ENCODE measurements around the gene SDK1.

The SDK1 gene

DNA sequence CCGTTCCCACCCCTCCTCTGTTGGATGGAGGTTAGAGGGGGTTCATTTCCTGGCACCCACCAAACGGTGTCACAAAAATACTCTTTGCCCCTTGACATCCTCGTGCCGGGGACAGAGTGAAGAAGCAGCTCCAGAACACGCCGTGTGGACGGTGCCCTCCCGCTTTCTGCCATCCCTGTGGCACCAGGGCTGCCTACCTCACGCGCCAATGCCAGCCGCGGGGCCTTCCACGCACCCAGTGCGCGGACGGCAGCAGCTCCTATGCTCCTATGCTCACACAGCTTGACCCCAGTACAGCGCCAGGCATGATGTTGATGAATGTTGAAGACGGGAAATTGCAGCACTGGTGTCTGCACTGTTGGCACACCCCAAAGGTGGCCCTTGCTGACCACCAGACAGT is 873.8 kb downstream of the SDK1 start:
- no peak for DNase-seq

DNA sequence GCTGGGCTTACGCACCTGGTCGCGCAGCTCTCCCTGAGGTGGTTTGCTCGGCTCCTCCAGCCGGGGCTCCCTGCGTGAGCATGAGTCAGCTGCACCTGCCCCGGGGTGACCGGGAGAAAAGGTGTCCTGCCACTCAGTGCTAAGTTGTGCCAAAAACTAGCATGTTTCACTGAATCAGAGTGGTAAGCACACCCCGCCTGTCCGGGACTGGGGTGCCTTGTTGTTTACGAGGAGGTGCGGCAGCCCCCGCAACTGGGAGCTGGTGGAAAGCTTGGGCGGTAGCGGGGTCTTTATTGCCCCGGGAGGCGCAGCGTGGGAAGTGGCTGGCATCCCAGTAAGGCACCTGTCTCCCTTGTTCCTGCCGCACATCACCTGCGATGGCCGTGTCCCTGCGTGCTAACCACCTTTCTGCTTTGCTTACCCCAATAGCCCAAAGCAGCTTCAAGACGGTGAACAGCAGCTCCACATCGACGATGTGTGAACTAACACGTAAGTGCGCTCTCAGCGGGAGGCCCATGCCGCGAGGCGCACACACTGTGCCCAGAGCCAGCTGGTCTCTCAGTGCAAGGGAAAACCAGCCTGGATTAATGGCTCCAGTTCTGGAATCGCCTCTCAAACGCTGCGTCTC is 874.4 kb downstream of the SDK1 start:
- no peak for DNase-seq

DNA sequence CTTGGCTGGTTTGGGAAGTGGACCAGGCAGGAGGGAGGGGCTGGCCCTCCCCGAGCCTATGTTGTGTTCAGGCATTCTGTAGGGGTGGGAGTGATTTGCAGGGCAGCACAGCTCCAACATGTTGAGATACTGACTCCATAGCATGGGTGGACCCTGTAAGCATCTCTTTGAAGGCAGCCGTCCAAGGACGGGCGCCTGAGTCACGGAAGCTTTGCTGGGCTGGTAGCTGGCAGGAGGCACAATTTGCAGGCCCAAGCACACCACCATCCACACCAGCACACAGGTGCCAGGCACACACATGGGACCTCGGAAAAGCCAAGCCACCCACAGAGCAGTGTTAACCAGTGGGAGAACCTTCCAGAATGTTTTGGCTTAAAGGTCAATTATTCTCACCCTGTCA is 875.9 kb downstream of the SDK1 start:
- DNase-seq, result no peak

DNA sequence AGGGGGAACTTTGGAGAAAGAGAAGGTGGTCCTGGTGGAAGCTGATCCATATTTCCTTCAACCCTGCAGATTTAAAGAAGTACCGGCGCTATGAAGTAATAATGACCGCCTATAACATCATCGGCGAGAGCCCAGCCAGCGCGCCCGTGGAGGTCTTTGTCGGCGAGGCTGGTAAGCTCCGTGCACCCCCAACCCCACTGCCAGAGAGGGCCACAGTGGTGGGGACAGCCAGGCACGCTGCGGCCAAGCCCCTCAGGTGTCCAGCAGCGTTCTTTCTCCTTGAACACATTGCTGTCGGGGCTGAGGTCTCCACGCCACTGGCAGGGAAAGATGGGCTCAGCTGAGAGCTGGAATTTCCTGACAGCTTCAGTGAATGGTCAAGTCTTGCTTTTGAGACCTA is 877.4 kb downstream of the SDK1 start:
- no peak for DNase-seq

DNA sequence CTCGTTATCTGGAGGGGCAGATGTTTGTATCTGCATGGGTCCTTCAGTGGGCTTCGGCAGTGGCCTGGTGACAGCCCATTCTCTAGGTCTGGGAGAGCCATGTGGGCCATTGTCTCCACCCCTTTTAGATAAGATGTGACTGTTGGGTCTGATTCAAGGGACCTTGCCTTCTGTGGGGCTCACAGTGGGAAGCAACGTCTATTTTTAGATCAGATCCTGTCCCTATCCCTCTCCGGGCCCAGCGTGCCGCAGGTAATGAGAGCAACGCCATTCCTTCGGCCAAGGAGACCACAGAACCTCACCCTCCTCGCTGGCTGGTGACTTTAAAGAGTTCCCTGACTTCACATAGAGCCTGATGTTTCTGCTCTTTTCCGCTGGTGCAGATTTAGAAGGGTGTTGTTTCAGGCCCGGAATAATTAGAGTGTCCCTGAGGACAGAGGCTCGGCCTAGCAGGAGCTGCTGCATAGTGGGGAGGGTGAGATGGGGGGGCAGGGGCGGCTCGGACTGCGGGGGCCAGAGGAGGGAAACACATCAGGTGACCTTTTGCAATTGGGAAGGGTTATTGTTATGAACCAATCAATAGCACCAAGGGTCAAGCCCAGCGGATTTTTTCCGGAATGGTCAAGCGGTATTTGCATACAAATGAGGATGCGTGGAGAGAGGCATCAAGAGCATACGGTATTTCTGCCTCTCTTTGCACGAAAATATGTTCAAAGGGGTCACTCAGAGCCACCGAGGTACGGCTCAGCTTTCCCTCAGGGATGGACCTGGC is 878.0 kb downstream of the SDK1 start:
- no peak for DNase-seq

DNA sequence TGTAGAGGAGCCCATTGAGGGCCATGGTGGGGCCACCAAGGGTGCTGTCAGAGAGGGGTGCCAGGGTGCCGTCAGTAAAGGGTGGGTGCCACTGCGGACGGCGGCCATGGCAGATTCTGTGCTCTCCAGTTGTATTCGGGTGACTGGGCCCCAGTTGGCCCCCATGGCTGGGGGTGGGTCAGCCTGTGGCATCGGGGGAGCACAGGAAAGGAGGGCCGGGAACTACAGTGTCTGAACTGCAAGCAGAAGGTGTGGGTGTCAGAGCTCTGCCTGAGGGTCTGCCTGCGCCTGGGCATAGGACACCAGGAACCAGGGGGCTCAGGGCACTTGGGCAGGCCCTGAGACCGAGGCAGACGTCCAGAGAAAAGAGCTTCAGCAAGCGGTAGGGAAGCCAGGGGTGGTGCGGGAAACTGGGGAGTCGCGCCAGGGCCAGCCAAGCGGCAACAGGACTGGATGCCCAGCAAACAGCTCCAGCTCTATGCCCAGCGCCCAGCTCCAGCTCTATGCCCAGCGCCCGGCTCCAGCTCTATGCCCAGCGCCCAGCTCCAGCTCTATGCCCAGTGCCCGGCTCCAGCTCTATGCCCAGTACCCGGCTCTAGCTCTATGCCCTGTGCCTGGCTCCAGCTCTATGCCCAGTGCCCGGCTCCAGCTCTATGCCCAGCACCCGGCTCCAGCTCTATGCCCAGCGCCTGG is 878.8 kb downstream of the SDK1 start:
- DNase-seq, result no peak

DNA sequence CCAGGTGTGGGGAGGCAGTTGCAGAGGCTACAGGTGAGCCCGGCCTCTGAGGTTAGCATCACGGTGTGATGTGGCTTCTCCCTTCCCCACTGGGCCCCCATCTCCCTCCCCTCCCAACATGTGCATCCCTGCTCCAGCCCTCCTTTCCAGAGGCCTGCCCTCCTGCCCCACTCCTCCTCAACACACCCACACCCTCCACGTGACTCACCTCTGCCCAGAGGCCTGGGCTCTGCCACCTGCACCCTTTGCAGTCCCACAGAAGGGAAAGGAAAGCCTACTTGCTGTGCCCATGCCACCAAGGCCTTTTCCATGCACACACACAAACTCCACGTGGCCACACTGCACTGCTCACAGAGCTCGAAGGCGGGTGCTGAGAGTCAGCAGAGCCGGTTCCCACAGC is 880.4 kb downstream of the SDK1 start:
- DNase-seq, result no peak

DNA sequence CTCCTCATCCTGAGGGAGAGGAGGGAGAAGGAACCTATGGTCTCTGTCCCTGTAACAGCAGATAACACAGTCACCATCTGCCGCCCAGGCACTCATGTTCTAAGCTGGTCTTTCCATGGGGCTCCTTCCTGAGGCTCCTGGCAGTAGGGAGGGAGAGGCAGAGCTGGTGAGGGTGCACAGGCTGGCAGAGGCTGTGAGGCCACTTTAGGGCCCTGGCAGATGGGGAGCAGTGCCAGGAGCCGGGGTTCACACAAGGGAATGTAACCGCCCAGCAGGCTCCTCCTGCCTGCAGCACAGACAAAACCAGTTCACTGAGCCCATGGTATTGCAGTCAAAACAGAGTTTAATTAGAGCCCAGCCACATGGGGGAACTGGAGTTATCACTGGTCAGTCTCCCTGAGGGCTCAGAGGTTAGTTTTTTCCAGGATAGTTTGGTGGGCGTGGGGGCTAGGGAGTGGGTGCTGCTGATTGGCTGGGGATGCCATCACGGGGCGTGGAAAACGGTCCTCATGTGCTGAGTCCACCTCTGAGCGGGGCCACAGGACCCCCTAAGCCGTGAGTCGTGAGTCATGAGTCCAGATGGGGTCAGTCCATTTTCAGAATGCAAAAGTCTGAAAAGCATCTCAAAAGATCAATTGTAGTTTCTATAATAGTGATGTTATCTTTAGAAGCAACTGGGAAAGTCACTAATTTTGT is 881.7 kb downstream of the SDK1 start:
- DNase-seq, result no peak

DNA sequence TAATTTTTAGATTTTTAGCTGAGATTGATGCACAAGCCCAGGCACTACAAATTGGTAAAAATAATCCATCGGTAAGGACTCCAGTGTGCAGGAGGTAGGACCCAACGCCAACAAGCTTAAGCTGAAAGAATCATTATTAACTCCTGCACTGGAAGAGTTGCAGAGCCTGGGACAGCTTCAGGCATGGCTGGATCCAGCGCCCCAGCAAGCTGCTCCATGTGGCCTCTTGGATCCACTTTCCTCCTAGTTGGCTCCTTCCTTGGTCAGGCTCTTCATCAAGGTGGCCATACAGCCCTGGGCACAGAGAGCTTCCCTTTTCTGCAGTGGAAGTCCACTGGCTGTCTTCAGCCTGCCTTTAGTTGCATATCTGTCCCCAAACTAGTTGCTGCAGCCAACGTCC is 883.6 kb downstream of the SDK1 start:
- DNase-seq, result no peak

DNA sequence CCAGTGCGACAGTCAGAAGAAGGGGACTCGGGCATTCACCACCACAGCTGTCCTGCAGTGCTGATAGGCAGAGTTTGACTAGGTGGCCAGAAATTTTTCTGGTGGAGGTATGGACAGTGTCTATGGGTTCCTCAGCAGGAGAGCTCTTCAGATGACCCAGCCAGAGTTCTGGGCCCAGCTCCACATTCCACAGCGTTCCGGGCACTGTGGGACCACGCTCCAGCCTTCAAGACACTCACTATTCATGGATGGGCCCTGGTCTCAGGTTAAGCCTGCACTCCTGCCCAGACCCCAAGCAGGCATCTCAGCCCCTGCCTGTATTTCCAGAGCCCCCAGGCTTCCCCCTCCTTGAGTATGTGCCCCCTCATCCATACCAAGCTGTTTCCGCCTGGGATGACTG is 884.1 kb downstream of the SDK1 start:
- no peak for DNase-seq

DNA sequence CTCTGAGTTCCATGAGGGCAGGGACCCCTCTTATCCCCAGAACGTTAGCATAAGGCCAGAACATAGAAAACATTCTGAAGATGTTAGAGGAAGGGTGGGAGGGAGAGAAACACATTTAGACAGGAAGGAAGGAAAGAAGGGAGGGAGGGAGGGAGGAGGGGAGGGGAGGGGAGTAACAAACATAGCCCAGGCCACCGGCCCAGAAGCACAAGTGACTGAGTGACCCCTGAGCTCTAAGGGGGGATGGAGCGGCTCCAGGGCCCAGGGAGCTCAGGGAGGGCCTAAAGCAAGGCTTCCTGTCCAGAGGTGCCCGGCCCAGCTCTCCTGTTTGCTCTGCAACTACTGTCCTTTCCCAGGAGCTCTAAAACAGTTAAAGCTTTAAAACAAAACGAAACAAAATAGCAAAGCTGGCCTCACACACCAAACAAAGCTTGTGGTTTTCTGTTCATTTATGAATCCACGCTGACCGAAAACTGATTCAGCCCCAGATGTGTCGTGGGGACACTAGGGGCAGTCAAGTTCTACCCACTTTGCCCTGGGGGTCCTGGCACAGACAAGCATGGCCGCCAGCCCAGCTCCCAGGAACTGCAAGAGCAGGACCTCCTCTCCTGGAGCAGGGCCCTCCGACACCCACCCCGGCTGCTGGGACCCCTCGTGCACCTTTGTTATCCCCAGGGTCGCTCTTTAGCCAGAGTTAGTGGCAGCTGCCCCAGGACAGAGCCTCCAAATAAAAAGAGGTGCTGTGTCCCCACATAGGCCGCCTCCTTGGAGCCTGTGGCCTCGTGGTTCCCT is 884.9 kb downstream of the SDK1 start:
- DNase-seq, result no peak

DNA sequence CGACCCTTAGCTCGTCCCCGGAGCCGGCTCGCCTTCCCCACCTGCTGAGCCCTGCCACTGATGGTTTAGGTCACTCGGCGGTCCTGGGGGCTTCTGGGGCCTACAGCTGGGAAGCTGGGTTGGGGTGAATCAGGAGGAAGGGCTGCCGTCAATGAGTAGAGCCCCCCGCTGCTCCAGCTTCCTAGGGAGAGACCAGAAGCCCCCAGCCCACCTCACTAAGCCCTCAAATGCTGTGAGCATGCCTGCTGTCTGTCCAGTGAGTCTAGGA is 885.4 kb downstream of the SDK1 start:
- no peak for DNase-seq

DNA sequence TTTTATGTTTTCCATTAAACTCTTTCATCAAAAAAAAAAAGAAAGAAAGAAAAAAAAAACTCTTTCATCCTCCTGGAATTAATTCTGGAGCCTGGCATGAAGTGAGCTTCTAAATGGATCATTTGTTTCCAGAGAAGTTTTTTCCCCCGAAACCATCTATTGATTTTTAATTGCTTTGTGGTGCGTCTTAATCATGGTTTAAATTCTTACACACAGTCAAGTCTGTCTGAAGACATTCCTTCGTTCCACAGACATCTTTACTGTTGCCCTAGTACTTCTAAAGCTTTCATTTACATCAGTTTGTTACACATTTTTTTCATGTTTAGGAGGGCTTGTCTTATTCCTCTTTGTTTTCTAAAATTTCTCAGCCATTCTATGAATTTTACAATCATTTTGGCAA is 887.6 kb downstream of the SDK1 start:
- no peak for DNase-seq

DNA sequence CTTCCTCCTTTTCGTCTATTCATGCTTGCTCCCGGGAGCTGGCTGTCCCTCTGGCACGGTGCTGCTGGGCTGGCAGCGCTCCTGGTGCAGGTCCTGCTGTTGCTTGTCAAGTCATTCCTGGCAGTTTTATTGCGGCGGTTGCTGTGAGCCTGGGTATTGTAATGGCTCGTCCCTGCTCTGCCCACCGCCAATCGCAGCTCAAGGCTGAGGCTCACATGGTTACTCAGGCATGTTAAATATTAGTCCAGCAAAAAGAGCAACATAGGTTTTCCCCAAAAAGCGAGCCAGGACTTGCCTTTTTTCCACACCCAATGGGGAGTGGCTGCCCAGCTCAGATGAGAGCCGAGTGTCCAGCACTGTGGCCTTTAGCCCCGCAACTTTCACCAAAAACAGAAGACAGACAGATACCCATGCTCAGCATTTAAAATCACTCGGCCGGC is 888.1 kb downstream of the SDK1 start:
- no peak for DNase-seq

DNA sequence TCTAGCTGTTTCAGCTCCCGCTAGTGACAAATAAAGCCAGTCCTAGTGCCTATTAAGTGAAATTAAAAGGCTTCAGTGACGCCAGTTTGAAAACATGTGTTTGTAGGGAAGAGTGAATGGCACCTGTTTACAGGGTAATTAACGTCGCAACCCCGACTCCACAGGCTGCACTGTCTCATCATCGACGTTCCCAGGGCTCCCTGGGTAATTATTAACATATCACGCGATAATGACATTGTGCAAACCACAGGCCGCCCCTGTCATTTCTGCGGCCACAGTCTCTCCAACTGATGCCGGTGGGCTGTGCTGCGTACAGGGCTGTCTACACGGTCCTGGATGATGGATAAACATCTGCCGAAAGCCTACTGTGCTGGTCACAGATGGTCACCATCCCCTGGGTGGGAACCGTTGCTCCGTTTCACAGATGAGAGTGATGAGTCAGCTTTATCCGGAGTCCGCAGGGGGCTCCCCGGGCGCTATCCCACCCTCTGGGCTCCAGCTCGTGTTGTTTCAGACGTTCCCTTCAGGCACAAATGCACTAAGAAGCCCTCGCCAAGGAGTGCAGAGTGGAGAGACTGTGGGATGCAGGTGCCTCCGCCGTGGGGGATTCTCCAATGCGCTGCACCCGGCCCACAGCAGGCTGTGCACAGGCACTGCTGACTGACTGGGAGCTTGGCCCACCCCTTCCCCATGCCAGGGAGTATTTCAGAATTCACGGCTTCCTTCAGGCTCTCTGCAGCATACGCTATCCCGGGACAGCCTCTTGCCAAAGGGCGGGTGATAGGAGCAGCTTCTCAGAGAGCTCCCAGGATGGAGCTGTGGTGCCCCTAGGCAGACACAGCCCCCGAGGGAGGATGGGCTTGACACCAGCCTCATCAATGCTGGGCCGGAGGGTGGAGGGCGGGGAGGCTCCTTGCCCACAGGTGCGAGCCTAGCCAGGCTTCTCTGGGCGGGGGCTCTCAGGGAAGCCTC is 889.2 kb downstream of the SDK1 start:
- no peak for DNase-seq

DNA sequence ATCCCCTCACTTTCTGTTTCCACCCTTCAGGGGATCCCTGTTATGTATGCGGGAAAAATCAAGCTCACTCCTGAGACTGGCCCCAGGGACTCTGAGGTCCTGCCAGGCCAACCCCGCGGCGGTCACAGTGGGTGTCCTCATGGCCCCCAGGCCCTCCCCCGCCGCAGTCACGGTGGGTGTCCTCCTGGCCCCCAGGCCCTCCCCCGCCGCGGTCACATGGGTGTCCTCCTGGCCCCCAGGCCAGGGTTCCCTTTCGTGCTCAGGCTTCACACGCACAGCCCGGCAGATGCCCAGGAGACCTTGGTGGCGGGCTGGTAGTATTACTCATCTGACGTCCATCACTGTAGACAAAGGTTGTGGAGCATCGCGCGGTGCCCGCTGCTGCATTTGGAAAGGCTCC is 890.0 kb downstream of the SDK1 start:
- no peak for DNase-seq

DNA sequence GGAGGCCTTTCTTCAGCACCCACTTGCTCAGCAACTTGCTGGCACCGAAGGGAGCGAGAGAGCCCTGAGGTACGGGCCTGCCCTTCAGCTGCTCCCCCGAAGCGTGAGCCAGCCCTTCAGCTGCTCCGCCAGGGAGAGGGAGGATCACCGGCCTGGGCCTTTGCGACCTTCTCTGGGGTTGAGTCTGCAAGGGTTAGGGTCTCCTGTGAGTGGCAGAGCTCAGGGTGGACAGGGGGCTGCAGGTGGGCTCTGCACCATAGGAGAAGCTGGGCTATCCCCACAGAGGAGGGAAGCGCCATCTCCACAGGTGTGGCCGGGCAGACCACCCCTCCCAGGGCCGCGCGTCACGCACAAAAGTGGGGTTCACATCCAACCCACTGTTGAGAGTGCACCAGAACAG is 890.5 kb downstream of the SDK1 start:
- DNase-seq, result no peak

DNA sequence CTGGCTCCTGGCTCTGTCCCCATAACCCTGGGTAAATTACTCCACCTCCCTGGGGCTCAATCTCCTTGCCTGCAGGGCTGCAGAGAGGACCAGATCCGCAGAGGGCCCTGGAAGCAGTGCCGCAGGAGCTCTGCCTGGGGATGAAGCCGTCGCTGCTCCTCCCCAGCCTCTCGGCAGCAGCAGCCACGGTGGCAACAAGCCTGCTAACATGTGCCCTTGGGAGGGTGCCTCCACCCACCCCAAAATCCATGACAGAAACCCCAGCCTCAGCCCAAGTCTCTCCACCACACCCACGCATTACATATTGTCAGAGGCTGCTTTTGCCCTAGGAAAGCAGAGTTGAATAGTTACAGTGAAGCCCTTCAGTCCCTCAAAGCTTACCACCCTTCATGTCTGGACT is 894.6 kb downstream of the SDK1 start:
- DNase-seq, result no peak

DNA sequence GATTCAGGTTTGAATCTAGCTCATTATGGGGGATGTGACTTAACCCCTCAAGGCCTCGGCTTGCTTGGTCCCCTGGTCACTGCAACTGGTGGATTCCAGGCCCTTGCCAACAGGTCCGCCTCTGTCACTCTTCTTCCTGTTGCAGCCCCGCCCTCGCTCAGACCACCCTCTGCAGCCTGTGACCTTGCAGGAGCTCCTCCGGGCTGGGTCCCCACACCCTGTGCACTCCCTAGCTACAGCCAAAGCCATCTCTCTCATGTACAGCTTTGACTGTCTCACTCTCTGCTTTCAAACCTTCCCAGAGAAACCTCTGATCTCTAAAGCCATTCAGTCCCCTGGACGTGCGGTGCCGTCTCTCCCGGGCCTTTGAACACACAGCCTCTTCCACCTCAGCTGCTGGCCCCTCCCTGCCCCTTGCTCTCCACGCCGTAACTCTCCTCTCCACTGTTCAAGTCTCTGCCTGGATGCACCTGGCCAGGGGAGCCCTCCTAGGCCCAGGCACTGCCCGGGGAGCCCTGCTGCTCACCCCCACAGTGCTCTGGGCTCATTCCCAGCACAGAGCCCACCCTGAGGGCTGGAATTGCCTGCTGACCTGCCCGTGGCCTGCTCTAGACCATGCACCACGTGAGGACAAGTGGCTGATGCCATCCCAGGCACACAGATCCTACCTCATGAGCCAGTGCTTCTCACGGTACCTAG is 895.2 kb downstream of the SDK1 start:
- no peak for DNase-seq

DNA sequence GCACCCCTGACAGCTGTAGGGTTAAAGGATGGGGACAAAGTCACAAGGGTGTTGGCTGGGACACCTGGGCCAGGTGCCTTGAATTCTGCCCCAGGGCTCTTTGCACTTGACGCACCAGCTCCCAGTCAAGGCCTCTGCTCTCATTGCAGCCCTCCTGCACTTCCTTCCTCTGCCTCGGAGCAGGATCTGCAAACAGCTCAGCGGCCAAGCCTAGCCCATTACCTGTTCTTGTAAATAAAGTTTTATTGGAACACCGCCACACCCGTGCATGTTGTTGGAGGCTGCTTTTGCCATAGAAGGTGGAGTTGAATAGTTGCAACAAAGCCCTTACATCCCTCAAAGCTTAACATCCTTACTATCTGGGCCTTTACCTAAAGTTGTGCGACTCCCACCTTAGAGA is 897.2 kb downstream of the SDK1 start:
- no peak for DNase-seq

DNA sequence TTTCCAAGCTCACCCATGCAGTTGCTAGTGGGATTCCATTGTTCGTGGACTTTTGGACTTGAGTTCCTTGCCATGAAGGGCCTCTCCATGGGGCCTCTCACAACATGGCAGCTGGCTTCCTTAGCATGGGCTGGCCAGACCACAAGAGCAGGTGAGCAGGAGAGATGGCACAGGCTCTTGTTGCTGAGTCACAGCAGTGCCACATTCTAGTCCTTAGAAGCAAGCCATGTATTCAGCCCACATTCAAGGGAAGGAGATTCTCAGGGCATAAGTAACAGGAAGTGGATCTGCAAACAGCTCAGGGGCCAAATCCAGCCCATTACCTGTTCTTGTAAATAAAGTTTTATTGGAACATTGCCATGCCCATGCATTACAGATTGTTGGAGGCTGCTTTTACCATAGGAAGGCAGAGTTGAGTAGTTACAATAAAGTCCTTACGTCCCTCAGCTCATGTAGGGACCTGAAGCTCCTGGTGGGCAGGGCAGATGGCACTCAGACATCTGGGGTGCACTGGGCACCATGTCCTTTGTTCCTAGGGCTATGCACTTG is 899.6 kb downstream of the SDK1 start:
- no peak for DNase-seq

All from stimulated activated CD4-positive, alpha-beta T cell treated with anti-CD3 and anti-CD28 coated beads, Interleukin-12 subunit alpha, Interleukin-12 subunit beta, amount 100 ng/mL, for 4 hours (primary cell).